Astrocyte of the cerebellum (primary cell): ENCODE measurements around the gene MIX23.

Experiments
- DNase-seq: peaks from one replicate; pipeline ENCODE4 v3.0.0-alpha.2; 2011; ENCODE audit warnings: low read depth
- H3K4me3 ChIP-seq: 2 replicates; pipeline ENCODE4 v1.5.1; 2011; ENCODE audit warnings: mild to moderate bottlenecking, low read depth, low read length, moderate library complexity
- CTCF ChIP-seq: IDR thresholded peaks from 2 replicates; pipeline ENCODE4 v1.5.1; 2012; ENCODE audit warnings: low read length, low read depth, moderate library complexity, mild to moderate bottlenecking; ENCODE audit errors: missing control alignments
- in situ Hi-C: cut with HindIII; loops from 2 replicates; pipeline ENCODE4 v1.10.0; 2017; ENCODE audit warnings: low sequenced_read_pairs

MIX23 gene

GRCh38 chr3:122382888-122383666, at the start of gene MIX23:
Gene MIX23 (minus strand): TSS chr3:122383231. CDS start chr3:122383224, 7 bp downstream.
- peak; percentile 34 for DNase-seq
- H3K4me3 ChIP-seq: peak within 1 kb of the TSS; percentile 96
- in situ Hi-C loops: no loop called here
- TF ChIP-seq CTCF: no peak

GRCh38 chr3:122430371-122430770, 47.3 kb upstream of the MIX23 start:
- in situ Hi-C loops: no loop called here
- no peak overlapping the region for H3K4me3 ChIP-seq
- DNase-seq: no peak
- TF ChIP-seq CTCF: no peak

- no peak for DNase-seq
- no peak overlapping the region for H3K4me3 ChIP-seq
- in situ Hi-C loops: no loop called here
- no peak for TF ChIP-seq CTCF
Observed at GRCh38 chr3:122427857-122428471, 44.9 kb upstream of the MIX23 start.

- no peak overlapping the region for H3K4me3 ChIP-seq
- TF ChIP-seq CTCF: no peak
- in situ Hi-C loops: no loop called here
- no peak for DNase-seq
Observed at GRCh38 chr3:122421836-122422235, 38.8 kb upstream of the MIX23 start.

GRCh38 chr3:122421101-122421500, 38.1 kb upstream of the MIX23 start:
- TF ChIP-seq CTCF: no peak
- DNase-seq: no peak
- in situ Hi-C loops: no loop called here
- H3K4me3 ChIP-seq: no peak overlapping the region

GRCh38 chr3:122416966-122417365, 33.9 kb upstream of the MIX23 start:
- DNase-seq: no peak
- in situ Hi-C loops: no loop called here
- peak overlapping the region; percentile 89 for H3K4me3 ChIP-seq
- TF ChIP-seq CTCF: no peak
